NCI-H345 treated with DMSO at 0.1 percent for 48 hours (cell line): ENCODE measurements around the gene SGK1.
A peak's percentile ranks its signal among the peaks of the same experiment; 100 is the strongest.
"Not testable (repeated sequence)": the region's sequence is repeated elsewhere in the genome, so short reads cannot be mapped to it uniquely, and the experiment has no call there.

Source experiments
- DNase-seq: peaks from one replicate; lab custom pipeline; 2025; ENCODE audit not compliant: unreplicated experiment; lab: John Stamatoyannopoulos, UW

SGK1 gene

DNA sequence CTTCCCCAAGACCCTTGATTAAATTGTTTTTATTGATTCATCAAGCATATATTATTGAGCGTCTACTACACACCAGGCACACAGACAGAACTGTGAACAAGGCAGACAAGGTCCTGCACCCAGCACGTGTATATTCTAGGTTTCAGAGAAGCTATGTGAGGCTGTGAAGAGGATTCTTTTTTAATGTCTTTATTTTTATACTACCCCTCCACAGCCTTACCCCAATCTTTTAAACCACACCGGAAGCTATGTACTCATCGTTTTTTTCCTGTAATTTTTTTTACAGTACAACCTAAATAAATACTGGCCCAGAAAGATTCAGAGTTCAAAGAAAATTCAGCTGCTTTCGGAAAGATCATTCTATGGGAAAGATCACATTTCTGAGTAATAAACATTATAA, 10.0 kb downstream of the SGK1 start:
- DNase-seq, result no peak

DNA sequence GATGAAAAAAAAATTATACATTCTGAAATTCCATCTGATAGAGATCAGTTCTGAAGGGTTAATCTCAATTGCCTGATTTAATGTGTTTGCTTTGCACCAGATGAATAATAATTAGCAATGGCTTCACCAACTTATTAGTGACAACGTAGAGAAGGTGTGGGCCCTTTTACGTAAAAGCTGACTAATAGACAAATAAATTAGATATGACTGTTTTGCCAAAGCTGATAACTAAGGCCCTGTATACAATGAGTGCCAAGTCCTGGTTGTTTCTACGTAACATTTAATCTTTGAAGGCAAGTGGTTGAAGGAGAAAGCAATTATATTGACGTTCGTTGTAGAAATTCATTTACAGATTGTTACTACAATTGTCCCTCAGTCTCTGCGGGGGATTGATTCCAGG, 10.8 kb downstream of the SGK1 start:
- DNase-seq, result no peak

DNA sequence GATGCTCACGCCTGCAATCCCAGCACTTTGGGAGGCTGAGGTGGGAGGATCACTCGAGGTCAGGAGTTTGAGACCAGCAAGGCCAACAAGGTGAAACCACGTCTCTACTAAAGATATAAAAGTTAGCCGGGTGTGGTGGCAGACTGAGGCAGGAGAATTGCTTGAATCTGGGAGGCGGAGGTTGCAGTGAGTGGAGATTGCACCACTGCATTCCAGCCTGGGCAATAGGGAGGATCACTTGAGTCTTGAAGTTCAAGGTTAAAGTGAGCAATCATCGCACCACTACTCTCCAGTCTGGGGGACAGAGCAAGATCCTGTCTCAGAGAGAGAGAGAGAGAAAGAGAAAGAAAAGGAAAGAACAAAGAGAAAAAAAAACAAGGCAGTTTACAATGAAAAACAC, 13.5 kb downstream of the SGK1 start:
- DNase-seq, result not testable (repeated sequence)

DNA sequence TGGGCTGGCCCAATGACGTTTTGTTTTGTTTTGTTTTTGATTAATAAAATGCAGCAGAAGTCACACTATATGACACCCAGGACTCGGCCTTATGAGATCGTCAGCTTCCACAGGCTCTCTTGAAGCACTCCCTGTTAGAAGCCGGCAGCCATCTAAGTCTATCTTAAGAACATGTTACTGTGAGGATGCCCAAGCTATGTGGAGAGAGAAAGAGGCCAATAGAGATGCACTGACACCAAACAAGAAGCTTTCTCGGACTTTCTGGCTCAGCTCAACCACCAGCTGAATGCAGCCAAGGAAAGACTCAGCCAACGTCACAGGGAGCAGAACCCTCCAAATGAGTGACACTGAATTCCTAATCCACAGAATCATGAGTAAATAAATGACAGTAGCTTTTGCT, 14.0 kb downstream of the SGK1 start:
- DNase-seq, result no peak

DNA sequence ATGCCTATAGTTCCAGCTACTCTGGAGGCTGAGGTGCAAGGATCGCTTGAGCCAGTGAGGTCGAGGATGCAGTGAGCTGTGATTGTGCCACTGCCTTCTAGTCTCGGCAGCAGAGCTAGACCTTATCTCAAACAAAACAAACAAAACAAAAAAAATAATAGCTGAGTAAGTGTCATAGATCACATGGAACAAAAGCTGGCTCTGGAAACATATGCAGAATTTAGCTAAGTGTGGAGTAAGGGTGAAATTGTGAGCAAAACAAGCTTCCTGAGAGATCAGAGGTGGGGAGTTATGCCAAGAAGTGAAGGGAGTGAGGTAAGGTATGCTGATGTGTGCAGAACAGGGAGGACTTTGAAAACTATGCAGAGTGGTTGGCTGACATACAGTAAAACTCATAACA, 18.7 kb downstream of the SGK1 start:
- no peak for DNase-seq

DNA sequence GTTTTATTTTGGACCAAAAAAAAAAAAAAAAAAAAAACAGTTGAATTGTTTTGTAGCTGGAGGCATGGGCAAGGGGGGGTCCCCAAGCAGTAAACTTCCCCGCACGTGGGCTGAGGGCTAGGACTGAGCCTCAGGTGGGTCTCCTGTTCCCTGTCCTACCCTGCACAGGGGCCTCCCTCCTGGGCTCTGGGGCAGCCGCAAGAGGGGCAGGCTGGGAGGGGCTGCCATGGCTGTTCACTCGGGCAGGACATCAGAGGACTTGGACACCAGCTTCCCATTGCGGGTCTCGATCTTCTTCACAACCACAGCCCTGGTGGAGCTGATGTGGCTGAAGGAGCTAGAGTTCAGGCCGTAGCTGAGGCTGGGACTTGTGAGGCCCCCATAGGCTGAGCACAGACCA, 21.1 kb downstream of the SGK1 start:
- no peak for DNase-seq

DNA sequence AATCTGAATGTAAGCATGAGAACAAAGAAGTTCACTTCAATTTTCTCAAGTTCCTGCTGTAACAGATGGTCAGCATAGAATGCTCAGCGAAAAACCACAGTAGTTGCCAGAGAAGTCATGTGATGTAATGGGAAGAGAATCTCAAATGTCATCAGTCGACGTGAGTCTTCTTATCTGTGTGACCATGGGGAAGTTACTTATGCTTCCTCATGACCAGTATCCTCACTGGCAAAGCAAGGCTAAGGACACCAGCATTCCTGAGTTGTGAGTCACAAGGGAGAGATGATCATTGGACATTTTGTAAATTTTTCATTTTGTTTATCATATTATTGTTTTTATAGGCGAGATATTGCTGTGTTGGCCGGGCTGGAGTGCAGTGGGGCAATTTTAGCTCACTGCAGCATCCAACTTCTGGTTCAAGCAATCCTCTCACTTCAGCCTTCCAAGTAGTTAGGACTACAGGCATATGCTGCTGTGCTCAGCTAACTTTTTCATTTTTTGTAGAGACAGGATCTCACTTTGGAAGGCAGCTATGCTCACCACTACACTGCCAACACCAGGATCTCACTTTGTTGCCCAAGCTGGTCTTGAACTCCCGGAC, 21.9 kb downstream of the SGK1 start:
- DNase-seq, result no peak

DNA sequence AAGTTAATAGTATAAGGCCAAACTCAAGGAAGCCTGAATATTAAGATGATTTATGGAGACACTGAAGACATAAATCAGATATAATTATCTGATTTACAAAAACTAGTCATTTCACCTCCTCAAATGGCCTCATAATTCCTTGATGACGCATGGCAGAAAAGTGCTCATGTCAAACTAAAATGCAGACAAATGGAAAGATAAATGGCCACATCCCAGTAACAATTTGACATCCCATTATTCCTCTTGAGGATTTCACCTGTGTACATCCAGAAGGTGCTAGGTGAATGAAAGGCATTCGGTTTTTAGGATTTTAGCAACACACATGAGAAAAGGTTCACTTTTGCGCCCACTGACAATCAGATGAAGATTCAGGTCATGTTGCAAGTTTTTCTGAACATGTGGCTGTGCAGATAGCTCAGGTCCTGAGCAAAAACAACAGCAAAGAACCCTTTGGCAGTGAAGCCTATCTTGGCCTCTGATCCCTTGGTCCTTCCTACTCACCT, 24.2 kb downstream of the SGK1 start:
- DNase-seq, result no peak

DNA sequence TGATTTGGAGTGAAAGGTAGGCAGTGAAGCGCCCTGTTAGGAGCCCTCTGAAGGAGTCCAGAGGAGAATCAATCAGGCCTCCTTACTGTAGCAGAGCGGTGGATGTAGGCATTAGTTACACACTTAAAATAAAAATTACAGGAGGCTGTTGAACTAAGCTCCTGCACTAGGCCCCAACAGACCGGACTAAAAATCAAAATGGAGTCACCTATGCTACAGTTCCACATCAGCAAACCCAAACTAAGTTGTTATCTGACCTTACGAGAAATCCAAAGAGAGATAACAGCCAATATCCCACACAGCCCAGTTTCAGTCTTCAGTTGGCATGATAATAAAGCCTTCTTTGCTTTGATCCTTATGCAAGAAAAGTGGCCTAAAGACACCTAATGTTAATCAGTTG, 26.8 kb downstream of the SGK1 start:
- DNase-seq, result no peak

DNA sequence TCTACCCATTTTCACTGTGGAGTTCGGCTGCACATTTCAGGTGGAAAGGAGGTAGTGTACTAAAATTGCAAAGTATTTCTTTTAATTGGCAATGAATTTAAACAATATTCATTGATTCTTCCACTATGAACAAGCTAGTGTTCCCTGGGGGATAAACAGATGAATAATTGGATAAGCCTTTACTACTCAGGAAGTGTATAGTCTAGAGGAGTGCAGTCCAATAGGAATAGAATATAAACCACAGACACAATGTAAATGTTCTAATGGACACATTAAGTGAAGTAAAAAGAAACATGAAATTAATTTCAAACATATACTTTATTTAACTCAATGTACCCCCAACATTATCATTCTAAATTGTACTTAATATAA, 28.7 kb downstream of the SGK1 start:
- DNase-seq, result no peak

DNA sequence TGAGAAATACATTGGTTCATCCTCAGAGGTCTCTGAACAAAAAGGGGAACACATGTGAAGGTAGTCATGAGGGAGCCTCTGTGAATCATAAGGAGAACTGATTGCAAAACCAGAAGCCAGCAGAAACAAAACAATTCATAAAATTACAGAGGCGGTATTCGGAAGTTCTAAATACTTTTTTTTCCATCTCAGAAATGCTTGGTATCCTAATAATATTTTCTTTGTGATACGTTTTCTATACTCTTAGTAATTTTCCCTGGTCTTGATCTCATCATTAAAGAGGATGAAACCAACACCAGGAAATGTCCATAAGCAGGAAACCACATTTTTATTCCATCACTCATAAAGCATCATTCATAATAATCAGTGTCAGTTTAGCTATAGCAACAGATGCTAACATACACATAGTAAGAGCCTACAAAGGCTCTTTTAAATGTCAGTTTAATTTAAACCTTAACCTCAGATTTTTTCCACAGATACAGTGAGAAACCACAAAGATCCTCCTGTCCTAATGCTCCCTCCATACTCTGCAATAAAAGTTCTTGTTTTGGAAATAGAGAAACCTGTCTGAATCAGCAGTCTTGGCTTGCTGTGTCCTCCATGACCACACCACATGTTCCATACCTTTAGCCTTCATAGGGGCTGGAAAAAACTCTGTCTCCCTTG, 29.2 kb downstream of the SGK1 start:
- DNase-seq, result no peak

DNA sequence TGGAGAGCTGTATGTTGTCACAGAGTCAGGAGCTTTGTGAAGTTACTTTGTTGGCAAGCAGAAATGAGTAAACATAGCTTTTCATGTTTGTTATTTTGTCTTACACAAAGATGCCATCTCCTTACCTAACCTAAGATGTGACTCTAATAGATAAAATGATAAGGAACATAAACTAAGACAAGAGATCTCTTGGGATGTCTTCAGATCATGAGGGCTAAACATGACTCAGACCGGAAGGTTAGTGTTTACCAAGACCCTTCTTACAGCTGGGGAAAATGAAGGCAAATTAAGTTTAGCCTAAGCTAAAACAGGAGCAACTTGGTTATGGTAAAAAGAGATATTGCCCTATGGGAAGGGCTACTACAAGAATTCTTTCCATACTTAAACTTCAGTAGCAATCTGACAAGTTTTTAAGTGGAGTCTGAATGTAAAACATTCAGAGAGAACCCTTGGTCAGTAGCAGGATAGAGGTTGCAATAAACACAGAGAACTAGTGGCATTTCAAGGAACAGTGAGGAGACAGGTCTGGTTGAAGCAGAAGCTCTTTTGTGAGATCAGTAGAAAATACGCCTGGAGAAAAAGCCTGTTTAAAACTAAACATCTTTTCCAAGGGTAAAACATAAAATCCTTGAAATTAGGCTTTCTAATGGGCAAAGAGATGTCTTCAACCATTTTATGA, 29.9 kb downstream of the SGK1 start:
- no peak for DNase-seq

DNA sequence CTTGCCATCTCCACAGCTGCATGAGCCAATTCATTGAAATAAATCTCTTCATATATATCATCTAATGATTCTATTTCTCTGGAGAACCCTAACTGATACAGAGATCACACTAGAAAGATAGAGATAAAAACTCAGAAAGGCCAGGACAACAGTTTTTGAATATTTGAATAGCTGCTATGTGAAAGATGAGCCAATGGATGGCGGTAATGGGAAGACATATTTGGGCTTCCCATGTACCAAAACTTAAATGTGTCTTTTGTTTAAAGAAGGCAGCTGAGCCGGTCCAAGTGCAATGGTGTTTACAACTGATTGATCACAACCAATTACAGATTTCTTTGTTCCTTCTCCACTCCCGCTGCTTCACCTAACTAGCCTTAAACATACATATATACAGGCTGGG, 35.1 kb downstream of the SGK1 start:
- DNase-seq, result no peak

DNA sequence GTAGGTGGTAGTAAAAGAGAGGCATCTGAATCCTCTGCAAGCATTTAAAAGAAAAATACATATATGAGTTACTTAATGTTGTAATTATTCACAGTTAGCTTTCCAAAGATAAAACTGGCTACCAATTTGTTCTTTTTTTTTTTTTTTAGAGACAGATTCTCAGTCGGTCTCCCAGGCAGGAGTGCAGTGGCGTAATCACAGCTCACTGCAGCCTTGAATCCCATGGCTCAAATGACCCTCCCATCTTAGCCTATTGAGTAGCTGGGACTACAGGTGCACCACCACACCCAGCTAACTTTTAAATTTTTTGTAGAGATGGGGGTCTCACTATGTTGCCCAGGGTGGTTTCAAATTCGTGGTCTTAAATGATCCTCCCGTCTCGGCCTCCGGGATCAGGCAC, 36.5 kb downstream of the SGK1 start:
- DNase-seq, result no peak

DNA sequence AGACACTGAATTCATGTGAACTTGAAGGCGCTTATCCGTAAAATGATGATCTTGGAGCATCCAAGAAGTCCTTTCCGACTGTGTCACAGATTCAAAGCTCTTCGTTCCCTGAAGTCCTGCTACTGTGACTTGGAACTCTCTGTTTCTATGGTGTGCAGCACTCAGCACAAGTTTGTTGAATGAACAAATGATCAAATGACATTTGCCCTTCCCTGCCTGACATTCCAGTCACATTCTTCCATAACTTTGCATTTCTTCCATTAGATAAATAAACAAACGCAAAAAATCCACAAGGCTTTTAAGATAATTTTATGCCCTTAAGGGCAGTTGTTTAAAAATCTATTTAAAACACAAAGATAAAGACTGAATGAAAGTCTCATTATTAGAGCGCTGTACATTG, 39.9 kb downstream of the SGK1 start:
- DNase-seq, result no peak

DNA sequence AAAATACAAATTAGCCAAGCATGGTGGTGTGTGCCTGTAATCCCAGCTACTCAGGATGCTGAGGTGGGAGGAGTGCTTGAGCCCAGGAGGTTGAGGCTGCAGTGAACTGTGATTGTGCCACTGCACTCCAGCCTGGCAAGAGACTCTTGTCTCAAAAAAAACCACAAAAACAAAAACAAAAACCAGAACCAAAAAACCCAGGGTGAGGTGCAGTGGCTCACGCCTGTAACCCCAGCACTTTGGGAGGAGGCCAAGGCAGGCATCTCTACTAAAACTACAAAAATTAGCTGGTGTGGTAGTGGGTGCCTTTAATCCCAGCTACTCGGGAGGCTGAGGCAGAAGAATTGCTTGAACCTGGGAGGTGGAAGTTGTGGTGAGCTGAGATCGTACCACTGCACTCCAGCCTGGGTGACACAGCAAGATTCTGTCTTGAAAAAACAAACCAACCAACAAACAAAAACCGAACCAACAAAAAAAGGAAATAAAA, 41.0 kb downstream of the SGK1 start:
- not testable (repeated sequence) for DNase-seq

DNA sequence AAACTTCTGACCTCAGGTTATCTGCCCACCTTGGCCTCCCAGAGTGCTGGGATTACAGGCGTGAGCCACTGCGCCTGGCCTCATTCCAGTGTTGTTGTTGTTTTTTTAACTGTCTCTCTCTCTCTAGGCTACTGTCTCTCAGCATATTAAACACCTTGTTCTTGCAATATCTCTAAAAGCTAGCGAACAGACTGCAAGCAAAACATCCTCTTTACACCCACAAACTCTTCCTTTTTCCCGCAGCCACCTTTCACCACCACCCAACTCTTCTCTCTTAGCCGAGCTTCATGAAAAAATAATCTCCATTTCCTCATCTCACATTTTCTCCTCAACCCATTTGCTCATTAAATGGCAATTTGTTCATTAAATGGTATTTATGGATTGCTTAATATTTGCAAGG, 45.5 kb downstream of the SGK1 start:
- no peak for DNase-seq

DNA sequence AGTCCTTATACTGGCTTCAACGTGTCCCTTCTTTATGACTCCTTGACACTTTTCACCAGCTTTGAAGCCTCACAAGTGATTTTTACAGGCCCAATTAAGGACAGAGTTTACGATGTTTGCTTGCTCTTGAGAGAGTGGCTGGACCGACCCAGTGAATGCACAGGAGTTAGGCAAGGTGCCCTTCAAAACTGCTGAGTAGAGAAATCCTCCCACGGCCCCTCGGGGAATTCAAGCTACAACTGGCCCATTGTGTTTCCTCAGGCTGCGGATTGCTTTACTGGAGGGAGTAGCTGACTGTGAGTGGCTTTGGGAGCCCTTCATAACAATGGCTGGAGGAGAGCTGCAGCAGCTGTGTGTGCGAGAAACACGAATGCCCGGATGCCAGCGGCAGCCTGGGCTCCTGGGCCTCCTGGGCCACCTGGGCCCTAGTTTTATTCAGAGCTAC, 50.0 kb downstream of the SGK1 start:
- peak; percentile 94 for DNase-seq

DNA sequence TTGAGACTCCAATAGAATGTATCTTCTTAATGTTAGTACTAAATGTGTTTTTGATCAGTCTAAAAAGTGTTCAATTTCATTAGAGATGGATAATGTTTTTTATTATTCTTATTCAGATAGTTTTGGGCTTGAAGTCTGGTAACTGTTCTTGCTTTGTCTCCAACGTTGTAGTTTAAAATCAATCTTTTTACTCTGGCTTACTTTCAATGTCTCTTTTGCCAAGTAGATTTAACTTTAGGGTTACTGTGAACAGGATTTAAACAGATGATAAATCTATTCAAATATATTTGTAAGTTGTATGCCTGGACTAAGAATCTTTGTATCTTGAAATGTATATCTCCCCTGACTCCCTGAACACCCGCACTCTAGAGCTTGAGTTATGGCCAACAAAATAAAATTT, 51.1 kb downstream of the SGK1 start:
- no peak for DNase-seq

DNA sequence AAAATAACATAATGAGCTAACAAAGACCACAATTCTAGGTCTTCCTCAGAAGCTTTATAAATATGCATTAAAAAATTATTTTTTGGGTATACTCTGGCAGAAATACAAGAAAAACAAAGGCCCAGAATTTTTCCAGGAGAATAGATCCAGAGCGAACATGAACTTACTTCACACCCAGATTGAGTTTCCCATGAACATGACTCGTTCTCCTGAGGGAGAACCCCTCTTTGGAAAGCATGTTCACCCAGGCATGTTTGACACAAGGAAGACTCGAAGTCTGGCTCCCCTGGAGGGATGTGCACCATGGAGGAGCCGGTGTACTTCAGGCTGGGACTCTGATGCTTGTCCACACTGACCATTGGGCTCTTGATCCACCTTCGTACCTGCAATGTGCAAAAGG, 56.1 kb downstream of the SGK1 start:
- no peak for DNase-seq

DNA sequence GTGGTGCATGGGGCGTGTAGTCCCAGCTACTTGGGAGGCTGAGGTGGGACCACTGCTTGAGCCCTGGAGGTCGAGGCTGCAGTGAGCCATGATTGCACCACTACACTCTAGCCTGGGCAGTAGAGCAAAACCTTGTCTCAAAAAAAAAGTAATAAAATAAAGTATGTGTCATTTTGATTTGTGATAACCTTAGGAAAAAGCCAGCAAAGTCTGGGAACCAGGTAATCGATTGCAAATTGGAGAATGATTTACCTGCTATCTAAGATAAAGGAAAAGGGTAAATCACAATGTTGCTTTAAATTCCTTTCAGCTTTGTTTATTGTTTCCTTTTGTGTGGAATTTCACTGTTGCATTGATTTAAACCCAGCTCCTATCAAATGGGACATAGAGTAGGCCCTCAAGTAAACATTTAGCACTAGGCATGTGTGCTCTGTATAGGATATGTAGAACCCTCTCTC, 59.0 kb downstream of the SGK1 start:
- DNase-seq, result no peak

DNA sequence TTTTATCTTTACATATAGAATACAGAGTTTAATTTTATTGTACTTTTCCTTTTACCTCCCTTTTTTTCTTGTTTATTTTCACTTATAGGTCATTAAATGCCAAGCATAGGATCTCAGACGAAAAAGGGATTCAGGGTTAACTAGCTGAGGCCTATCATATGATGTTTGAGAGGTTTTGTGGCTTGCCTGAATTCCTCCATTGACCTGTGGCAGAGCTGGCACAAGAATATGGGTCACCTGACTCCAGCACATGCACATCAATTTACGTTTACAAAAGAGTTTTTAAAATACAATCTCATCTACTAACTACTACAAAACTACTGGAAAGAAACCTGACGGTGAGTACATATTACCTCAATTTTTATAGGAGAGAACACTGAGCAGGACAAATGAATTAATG, 60.4 kb downstream of the SGK1 start:
- DNase-seq, result no peak
